RWPE2 (cell line): Measurements from ENCODE around the gene HNRNPA0.

Source experiments
- ATAC-seq: fragments of 200-7000 bp; cut with Tn5 transposase; 3 replicates; pipeline ENCODE4 v1.9.1; 2021; ENCODE audit warnings: low read depth
- DNase-seq: peaks from one replicate; pipeline ENCODE4 v3.0.0-alpha.2; 2020; ENCODE audit warnings: low spot score
- H3K27ac ChIP-seq: fragments of 450-650 bp; 2 replicates; pipeline ENCODE4 v1.5.1; 2017; ENCODE audit warnings: mild to moderate bottlenecking; ENCODE audit not compliant: poor library complexity, severe bottlenecking
- H3K27me3 ChIP-seq: fragments of 250-450 bp; sonication (Bioruptor Pico); 2 replicates; pipeline ENCODE4 v1.5.1; 2021; ENCODE audit warnings: mild to moderate bottlenecking, moderate library complexity; ENCODE audit not compliant: insufficient read depth, poor library complexity, severe bottlenecking
- H3K36me3 ChIP-seq: fragments of 250-450 bp; sonication (Bioruptor Pico); 2 replicates; pipeline ENCODE4 v1.5.1; 2020; ENCODE audit warnings: low read depth, mild to moderate bottlenecking, moderate library complexity
- H3K4me1 ChIP-seq: fragments of 250-450 bp; sonication (Bioruptor Pico); 2 replicates; pipeline ENCODE4 v1.5.1; 2021; ENCODE audit warnings: mild to moderate bottlenecking, moderate library complexity; ENCODE audit not compliant: insufficient read depth, poor library complexity, severe bottlenecking
- H3K4me3 ChIP-seq: fragments of 250-450 bp; sonication (Bioruptor Pico); 2 replicates; pipeline ENCODE4 v1.5.1; 2021; ENCODE audit warnings: mild to moderate bottlenecking, moderate library complexity; ENCODE audit not compliant: severe bottlenecking
- H3K9me3 ChIP-seq: fragments of 250-450 bp; sonication (Bioruptor Pico); 2 replicates; pipeline ENCODE4 v1.5.1; 2021; ENCODE audit warnings: mild to moderate bottlenecking, moderate library complexity; ENCODE audit not compliant: severe bottlenecking
- CTCF ChIP-seq: fragments of 450-650 bp; IDR thresholded peaks from one replicate; pipeline ENCODE4 v1.5.1; 2017; ENCODE audit warnings: mild to moderate bottlenecking, moderate library complexity; ENCODE audit not compliant: poor library complexity, severe bottlenecking

The HNRNPA0 gene

GRCh38 chr5:137703565-137703964, 50.6 kb downstream of the HNRNPA0 start:
- DNase-seq (no peak), ATAC-seq (no peak)
- Histone ChIP-seq H3K9me3 (no peaks in the 10 kb centered on the region), H3K27ac (no peak overlapping the region), H3K4me1 (no peaks in the 10 kb centered on the region), H3K4me3 (no peak overlapping the region), H3K36me3 (no peaks in the 10 kb centered on the region), H3K27me3 (no peaks in the 10 kb centered on the region)
- TF ChIP-seq CTCF = no peak

GRCh38 chr5:137700282-137700680, 53.9 kb downstream of the HNRNPA0 start:
- Histone ChIP-seq H3K9me3 (no peaks in the 10 kb centered on the region), H3K27me3 (no peaks in the 10 kb centered on the region), H3K36me3 (no peaks in the 10 kb centered on the region), H3K4me3 (no peak overlapping the region), H3K27ac (no peak overlapping the region), H3K4me1 (no peaks in the 10 kb centered on the region)
- no peak for DNase-seq
- no peak for TF ChIP-seq CTCF
- ATAC-seq = no peak

- no peak for TF ChIP-seq CTCF
- no peak overlapping the region for H3K4me3 ChIP-seq
- no peak for ATAC-seq
Measured at GRCh38 chr5:137699336-137700281, 54.6 kb downstream of the HNRNPA0 start.

DNA sequence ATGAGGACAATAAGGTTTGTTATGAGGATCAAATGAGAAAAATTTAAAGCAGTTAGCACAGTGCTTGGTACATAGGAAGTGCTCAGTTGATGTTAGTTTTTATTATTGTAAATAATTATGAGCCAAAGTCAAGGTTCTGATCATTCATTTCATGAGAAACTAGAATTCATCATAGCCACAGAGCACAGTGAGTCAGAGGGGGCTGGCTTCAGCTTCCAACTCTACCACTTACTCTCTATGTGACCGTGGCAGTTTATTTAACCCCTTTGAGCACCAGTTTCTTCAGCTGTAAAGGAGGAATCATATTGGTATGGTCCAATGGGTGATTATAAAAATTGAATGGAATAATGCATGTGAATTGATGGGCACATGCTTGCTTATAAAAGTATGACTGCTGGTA, 57.7 kb downstream of the HNRNPA0 start:
- Histone ChIP-seq H3K27me3 (no peaks in the 10 kb centered on the region), H3K27ac (no peak overlapping the region), H3K4me1 (no peaks in the 10 kb centered on the region), H3K4me3 (no peak overlapping the region), H3K36me3 (no peaks in the 10 kb centered on the region), H3K9me3 (no peaks in the 10 kb centered on the region)
- ATAC-seq = no peak
- no peak for TF ChIP-seq CTCF
- DNase-seq = no peak

More at GRCh38 chr5:137699336-137700281, 54.6 kb downstream of the HNRNPA0 start:
- H3K9me3 ChIP-seq = no peaks in the 10 kb centered on the region
- H3K27me3 ChIP-seq = no peaks in the 10 kb centered on the region
- no peak for DNase-seq
- H3K36me3 ChIP-seq = no peaks in the 10 kb centered on the region
- no peak overlapping the region for H3K27ac ChIP-seq
- no peaks in the 10 kb centered on the region for H3K4me1 ChIP-seq
